Nephron (organoid): ENCODE measurements around the gene MRAP.

Experiments used
- H3K27ac Mint-ChIP-seq, 3 experiments: 2 replicates each; pipeline ENCODE4 v1.8.0; 2020; ENCODE audit warnings: mixed read lengths in 3 of 3, mild to moderate bottlenecking in 2 of 3, moderate library complexity in 1 of 3
- H3K27me3 Mint-ChIP-seq: 2 replicates; pipeline ENCODE4 v1.8.0; 2021; ENCODE audit warnings: low read depth, mild to moderate bottlenecking, moderate library complexity, mixed read lengths
- H3K36me3 Mint-ChIP-seq: 2 replicates; pipeline ENCODE4 v1.8.0; 2020; ENCODE audit warnings: low read depth, mixed read lengths
- H3K4me1 Mint-ChIP-seq: 2 replicates; pipeline ENCODE4 v1.8.0; 2020; ENCODE audit warnings: mixed read lengths
- H3K4me3 Mint-ChIP-seq, 3 experiments: 2 replicates each; pipeline ENCODE4 v1.8.0; 2020; ENCODE audit warnings: mild to moderate bottlenecking in 3 of 3, mixed read lengths in 3 of 3, moderate library complexity in 2 of 3
- H3K9me3 Mint-ChIP-seq: 2 replicates; pipeline ENCODE4 v1.8.0; 2020; ENCODE audit warnings: mixed read lengths
- CTCF ChIP-seq, 3 experiments: fragments of 200-600 bp; sonication (generic); IDR thresholded peaks; one replicate each; pipeline ENCODE4 v1.5.0; 2021; ENCODE audit warnings: antibody characterized with exemption in 3 of 3; ENCODE audit not compliant: unreplicated experiment in 3 of 3

Gene MRAP

GRCh38 chr21:32285476-32285875 is 13.2 kb upstream of the MRAP start:
- Mint-ChIP-seq H3K27ac (no peak overlapping the region), H3K9me3 (peaks cover 26% of the 10 kb centered on the region), H3K4me3 (no peak overlapping the region), H3K27me3 (no peaks in the 10 kb centered on the region), H3K4me1 (no peaks in the 10 kb centered on the region), H3K36me3 (peaks cover 16% of the 10 kb centered on the region)
- no peak for TF ChIP-seq CTCF (IDR thresholded peaks at IDR 0.05; ENCODE audit: unreplicated experiment in 3 of 3)

- Mint-ChIP-seq H3K27ac (no peak overlapping the region), H3K27me3 (no peaks in the 10 kb centered on the region), H3K4me3 (no peak overlapping the region), H3K4me1 (no peaks in the 10 kb centered on the region), H3K9me3 (no peaks in the 10 kb centered on the region), H3K36me3 (peaks cover 16% of the 10 kb centered on the region)
- no peak for TF ChIP-seq CTCF (IDR thresholded peaks at IDR 0.05; ENCODE audit: unreplicated experiment in 3 of 3)
Observed at GRCh38 chr21:32297449-32297848, 1.2 kb upstream of the MRAP start.

GRCh38 chr21:32298148-32298559 is 501 bp upstream of the MRAP start:
- H3K27ac Mint-ChIP-seq = no peak overlapping the region
- H3K4me1 Mint-ChIP-seq = no peaks in the 10 kb centered on the region
- TF ChIP-seq CTCF (IDR thresholded peaks at IDR 0.05; ENCODE audit: unreplicated experiment in 3 of 3) = no peak
- no peaks in the 10 kb centered on the region for H3K9me3 Mint-ChIP-seq
- H3K27me3 Mint-ChIP-seq = no peaks in the 10 kb centered on the region
- H3K4me3 Mint-ChIP-seq = no peak overlapping the region
- H3K36me3 Mint-ChIP-seq = peaks cover 16% of the 10 kb centered on the region

GRCh38 chr21:32299695-32300094 is 1.0 kb downstream of the MRAP start:
- H3K9me3 Mint-ChIP-seq = no peaks in the 10 kb centered on the region
- H3K27ac Mint-ChIP-seq = no peak overlapping the region
- H3K4me1 Mint-ChIP-seq = no peaks in the 10 kb centered on the region
- H3K27me3 Mint-ChIP-seq = no peaks in the 10 kb centered on the region
- TF ChIP-seq CTCF (IDR thresholded peaks at IDR 0.05; ENCODE audit: unreplicated experiment in 3 of 3) = no peak
- H3K36me3 Mint-ChIP-seq = peaks cover 16% of the 10 kb centered on the region
- no peak overlapping the region for H3K4me3 Mint-ChIP-seq

- Mint-ChIP-seq H3K36me3 (peaks cover 16% of the 10 kb centered on the region), H3K27ac (no peak overlapping the region), H3K4me3 (no peak overlapping the region), H3K4me1 (no peaks in the 10 kb centered on the region), H3K9me3 (no peaks in the 10 kb centered on the region), H3K27me3 (no peaks in the 10 kb centered on the region)
- TF ChIP-seq CTCF (IDR thresholded peaks at IDR 0.05; ENCODE audit: unreplicated experiment in 3 of 3) = no peak
Observed at GRCh38 chr21:32300117-32300681, 1.5 kb downstream of the MRAP start.

GRCh38 chr21:32301596-32301995 is 2.9 kb downstream of the MRAP start:
- H3K27ac Mint-ChIP-seq = no peak overlapping the region
- no peaks in the 10 kb centered on the region for H3K4me1 Mint-ChIP-seq
- H3K36me3 Mint-ChIP-seq = peaks cover 16% of the 10 kb centered on the region
- H3K9me3 Mint-ChIP-seq = no peaks in the 10 kb centered on the region
- no peak for TF ChIP-seq CTCF (IDR thresholded peaks at IDR 0.05; ENCODE audit: unreplicated experiment in 3 of 3)
- H3K27me3 Mint-ChIP-seq = no peaks in the 10 kb centered on the region
- no peak overlapping the region for H3K4me3 Mint-ChIP-seq
